ENCODE measurements around the gene RBM20.

DNA sequence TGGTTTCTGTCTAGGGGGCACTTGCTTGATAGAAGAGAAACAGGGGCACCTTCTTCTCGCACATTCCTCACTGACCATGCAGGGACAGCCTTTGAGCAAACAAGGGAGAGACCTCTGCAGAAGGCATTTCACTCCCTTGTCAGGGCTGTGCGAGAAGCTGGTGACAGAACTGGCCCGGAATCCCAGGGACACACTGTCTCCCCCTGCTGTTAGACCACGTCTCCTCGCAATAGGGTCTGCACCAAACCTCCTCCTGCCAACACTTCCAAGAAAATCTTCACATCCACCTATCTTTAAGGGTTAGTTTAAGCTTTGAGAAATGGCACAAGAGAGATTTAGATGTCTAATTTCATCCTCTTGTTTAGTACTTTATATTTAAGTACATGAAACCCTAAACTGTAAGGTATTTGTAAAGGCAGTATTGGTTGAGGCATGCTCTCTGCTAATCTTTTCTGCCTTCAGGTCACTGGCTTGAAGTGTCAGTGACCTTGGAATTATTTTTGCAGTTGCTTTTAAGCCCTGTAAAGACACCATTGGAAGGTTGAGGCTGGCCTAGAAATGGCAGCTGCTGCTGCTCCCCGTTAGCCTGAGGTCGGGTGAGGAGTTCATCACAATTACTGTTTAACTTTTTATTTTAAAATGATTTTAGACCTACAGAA, 37.0 kb downstream of the RBM20 start:
- TF ChIP-seq, protein P1, sequence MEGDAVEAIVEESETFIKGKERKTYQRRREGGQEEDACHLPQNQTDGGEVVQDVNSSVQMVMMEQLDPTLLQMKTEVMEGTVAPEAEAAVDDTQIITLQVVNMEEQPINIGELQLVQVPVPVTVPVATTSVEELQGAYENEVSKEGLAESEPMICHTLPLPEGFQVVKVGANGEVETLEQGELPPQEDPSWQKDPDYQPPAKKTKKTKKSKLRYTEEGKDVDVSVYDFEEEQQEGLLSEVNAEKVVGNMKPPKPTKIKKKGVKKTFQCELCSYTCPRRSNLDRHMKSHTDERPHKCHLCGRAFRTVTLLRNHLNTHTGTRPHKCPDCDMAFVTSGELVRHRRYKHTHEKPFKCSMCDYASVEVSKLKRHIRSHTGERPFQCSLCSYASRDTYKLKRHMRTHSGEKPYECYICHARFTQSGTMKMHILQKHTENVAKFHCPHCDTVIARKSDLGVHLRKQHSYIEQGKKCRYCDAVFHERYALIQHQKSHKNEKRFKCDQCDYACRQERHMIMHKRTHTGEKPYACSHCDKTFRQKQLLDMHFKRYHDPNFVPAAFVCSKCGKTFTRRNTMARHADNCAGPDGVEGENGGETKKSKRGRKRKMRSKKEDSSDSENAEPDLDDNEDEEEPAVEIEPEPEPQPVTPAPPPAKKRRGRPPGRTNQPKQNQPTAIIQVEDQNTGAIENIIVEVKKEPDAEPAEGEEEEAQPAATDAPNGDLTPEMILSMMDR (IDR thresholded peaks at IDR 0.05; ENCODE audit: insufficient read depth, low read length) = peak; percentile 30
- TF ChIP-seq GABPA (IDR thresholded peaks at IDR 0.05; ENCODE audit: low read depth) (no peak), POLR2AphosphoS5 (IDR thresholded peaks at IDR 0.05; ENCODE audit: low read depth) (no peak), SPI1 (IDR thresholded peaks at IDR 0.05; ENCODE audit: borderline replicate concordance, low read depth) (no peak)
- TF ChIP-seq, protein P2, sequence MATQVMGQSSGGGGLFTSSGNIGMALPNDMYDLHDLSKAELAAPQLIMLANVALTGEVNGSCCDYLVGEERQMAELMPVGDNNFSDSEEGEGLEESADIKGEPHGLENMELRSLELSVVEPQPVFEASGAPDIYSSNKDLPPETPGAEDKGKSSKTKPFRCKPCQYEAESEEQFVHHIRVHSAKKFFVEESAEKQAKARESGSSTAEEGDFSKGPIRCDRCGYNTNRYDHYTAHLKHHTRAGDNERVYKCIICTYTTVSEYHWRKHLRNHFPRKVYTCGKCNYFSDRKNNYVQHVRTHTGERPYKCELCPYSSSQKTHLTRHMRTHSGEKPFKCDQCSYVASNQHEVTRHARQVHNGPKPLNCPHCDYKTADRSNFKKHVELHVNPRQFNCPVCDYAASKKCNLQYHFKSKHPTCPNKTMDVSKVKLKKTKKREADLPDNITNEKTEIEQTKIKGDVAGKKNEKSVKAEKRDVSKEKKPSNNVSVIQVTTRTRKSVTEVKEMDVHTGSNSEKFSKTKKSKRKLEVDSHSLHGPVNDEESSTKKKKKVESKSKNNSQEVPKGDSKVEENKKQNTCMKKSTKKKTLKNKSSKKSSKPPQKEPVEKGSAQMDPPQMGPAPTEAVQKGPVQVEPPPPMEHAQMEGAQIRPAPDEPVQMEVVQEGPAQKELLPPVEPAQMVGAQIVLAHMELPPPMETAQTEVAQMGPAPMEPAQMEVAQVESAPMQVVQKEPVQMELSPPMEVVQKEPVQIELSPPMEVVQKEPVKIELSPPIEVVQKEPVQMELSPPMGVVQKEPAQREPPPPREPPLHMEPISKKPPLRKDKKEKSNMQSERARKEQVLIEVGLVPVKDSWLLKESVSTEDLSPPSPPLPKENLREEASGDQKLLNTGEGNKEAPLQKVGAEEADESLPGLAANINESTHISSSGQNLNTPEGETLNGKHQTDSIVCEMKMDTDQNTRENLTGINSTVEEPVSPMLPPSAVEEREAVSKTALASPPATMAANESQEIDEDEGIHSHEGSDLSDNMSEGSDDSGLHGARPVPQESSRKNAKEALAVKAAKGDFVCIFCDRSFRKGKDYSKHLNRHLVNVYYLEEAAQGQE (IDR thresholded peaks at IDR 0.05; ENCODE audit: insufficient replicate concordance, low read depth) = no peak
